IPS-NIHi11 (cell line): ENCODE data around the gene LCE7A.

Experiments used
- DNase-seq: peaks from one replicate; pipeline ENCODE4 v3.0.0; 2012; ENCODE audit warnings: mixed read lengths, low spot score

LCE7A gene

DNA sequence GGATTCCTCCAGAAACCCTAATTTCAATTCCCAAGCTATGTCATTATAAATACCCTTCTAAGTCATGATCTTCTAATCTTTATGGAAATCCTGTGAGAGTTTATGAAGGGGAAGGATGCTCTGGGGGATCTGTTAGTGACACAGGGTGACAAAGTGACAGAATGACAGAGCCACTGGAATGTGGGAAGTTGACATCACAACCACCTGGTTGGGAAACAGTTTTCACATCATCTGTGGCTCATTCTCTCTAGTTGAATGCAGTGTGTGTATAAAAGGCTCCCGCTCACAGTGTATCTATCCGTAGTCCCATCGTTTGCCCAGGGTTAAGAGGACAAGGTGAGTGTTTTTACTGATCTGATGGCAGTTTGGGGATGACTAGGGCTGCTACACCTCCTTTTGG is at the start of gene LCE7A:
TSS of gene LCE7A (plus strand) at position 301 of the 400 bp plus-strand sequence. CDS start 702 bp downstream, outside the sequence.
- DNase-seq = no peak

DNA sequence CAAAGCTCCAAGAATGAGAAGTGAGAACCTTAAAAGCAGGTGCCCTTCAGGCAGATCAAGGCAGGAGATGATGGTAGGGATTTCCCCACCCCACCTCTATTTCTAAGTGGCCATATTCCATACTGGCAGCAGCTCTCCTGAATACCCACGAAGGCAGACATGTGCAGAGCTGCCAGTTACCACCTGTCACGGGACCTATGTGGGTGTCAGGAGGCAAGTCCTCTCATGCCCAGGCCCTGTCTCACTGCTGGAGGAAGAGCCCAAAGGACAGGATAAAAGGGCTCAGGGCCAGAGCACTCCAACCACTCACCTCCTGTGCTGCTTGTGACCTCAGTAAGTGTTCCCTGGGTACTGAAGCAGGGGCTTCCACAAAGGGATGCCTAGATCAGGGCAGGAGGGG is 48.7 kb upstream of the LCE7A start:
- DNase-seq = no peak

GRCh38 chr1:152811671-152812070 is 48.1 kb upstream of the LCE7A start, which contains the start of gene LCE1B:
Gene LCE1B (plus strand): TSS chr1:152811971. CDS start chr1:152812447, 476 bp downstream.
- no peak for DNase-seq

DNA sequence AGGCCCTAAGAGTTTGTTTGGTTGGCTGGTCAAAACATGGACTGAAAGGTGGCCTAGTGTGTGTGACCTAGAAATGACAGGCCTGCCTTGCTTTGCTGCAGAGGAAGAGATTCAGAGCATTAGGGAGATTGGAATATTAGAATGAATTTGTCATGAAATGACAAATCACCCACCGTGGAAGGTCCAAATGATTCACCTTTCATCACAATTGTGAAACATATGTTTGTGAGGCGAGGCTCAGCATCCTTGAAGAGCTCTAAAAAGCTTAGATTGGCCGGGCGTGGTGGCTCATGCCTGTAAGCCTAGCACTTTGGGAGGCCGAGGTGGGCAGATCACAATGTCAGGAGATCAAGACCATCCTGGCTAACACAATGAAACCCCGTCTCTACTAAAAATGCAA is 42.5 kb upstream of the LCE7A start:
- no peak for DNase-seq

GRCh38 chr1:152823294-152823693 is 36.5 kb upstream of the LCE7A start:
- DNase-seq = no peak

- no peak for DNase-seq
Observed at GRCh38 chr1:152824964-152825363, 34.8 kb upstream of the LCE7A start.

GRCh38 chr1:152827173-152827572 is 32.6 kb upstream of the LCE7A start, which contains the start of gene LCE1A:
Gene LCE1A (plus strand): TSS chr1:152827473. CDS start chr1:152827473, 0 bp downstream.
- DNase-seq = no peak

DNA sequence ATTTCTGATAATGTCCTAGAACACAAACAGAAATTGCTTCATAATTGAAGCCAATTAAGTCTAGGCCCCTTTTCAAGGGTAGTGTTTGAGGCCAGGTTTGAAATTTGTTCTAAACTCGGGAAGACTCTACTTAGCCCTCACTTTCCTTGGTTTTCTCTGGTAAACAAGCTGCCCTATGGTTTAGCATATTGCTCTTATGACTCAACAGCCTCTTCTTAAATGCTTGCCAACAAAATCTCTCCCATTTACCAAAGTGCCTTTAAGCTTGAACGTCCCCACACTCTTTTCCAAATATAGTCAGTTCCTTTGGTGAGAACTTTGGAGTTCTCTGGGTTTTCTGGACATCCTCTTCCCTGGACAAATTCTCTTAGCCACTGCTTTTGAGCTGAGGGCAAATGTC is 22.9 kb upstream of the LCE7A start:
- DNase-seq = no peak

GRCh38 chr1:152842556-152842955 is 17.2 kb upstream of the LCE7A start, which contains the start of gene LCE6A:
Gene LCE6A (plus strand): TSS chr1:152842856. CDS start chr1:152843521, 665 bp downstream.
- no peak for DNase-seq

DNA sequence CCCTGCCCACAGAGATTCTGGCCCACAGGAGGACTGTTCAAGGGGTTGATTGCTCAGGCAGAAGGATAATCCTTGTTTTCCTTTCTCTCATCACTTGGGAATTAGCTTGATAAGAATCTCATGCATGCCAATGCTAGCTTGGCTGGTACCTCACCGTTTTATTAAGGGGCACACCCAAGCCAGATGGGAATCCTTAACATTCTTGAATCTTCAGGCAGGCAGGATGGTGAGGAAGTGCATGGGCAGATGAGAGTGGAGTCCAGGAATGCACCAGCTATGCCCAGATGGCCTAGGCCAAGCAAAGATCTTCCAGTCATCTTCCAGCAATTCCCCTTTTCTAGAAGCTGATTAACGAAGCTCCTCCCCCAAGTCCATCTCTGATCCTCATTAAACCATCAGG is 4.1 kb upstream of the LCE7A start:
- no peak for DNase-seq

DNA sequence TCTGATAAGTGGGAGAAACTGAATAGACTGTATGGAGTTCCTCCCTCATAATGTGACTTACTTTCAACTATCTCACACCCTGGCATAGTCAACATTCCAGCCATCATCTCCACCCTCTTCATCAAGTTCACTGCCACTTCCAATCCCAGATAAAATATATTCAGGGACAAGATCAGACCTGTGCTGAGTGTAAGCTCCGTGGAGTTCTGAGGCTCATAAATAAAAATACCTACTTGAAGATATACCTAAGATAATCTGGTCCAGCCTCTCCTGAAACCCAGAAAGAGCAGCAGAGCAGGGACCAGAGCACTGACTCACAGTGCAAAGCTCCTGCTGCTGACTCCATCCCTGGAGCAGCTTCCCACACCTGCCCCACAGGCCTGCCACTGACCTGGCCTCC is 1.7 kb upstream of the LCE7A start:
- DNase-seq = no peak

- no peak for DNase-seq
Observed at GRCh38 chr1:152860129-152860528, 333 bp downstream of the LCE7A start.

DNA sequence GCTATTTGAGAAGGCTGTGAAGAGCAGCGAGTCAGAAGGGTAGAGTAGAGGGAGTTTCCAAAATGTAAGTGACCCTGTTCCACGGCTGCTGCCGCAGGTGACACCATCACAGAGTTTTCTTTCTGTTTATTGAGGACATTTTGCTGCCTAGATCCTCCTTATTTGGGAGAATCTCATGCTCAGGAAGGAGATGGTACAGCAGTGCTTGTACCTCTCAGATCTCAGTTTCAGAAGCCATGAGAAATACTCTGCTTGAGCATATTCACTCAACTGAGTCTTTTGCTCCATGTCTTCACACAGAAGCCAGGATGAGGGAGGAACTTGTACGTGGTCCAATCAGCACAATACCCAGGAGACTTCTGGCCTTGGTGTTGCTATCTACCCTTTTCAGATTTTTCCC is 1.6 kb downstream of the LCE7A start:
- DNase-seq = no peak

GRCh38 chr1:152864443-152864842 is 4.6 kb downstream of the LCE7A start:
- DNase-seq = no peak

- DNase-seq = no peak
Observed at GRCh38 chr1:152866321-152866720, 6.5 kb downstream of the LCE7A start.

DNA sequence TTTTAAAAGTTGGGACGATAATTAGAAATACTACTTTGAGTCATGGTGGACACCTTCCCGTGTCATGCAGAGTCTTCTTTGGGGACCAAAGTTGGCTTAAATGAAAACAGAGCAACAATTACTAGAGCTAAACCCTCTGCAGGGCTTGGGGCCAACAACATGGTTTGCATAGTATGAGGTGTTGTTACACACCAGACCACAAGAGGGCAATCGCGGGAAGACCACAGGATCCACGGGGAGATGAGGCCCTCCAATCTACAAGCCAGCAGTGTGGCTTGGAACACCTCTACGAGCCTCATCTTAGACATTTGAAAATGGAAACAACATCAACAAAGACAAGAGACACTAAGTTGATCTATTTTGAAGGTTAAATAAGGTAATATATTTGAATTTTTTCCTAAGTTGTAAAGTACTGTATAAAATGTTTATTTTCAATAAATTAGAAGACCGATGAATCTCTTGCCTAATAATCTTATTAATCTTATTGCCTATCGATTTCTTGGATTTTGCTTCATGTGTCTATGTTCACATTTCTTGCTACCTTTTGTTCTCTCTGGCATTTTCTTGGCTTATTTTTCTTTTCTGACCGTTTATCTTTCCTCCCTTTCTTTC is 10.1 kb downstream of the LCE7A start:
- peak; percentile 77 for DNase-seq

GRCh38 chr1:152870831-152871730 is 11.3 kb downstream of the LCE7A start:
- peak; percentile 19 for DNase-seq

DNA sequence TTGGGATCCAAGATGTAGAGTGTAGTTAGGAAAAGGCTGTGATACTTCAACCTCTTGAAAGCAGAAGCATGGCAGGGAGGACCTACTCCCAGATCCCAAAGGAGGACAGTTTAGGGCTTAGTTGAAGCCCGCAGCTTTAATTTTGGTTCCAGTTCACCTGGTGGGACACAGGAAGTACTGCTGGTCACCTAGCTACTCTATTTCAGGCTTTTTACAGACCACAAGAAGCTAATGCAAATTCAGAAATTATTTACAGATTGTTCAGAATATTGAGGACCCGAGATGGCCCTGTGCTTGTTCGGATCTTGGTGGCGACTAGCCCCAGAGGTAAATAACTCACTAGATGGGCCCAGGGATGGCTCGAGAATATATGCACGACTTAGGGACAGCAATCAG is 11.9 kb downstream of the LCE7A start:
- no peak for DNase-seq

DNA sequence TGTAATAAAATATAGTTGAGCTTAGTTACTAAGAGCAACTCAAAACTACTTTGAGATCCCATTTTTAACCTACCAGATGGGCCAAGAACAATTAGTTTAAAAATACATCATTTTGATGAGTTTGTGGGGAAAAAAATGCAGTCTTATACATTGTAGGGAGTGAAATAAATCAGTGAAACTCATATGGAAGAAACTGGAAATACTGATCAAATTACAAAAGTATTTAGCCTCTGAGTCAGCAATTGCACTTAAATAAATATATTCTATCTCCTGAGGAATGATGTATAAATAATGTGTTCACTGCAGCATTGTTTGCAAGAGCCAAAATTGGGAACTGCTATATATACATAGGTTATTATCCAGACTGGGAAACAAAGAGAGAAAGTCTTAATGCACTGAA is 13.7 kb downstream of the LCE7A start:
- no peak for DNase-seq

DNA sequence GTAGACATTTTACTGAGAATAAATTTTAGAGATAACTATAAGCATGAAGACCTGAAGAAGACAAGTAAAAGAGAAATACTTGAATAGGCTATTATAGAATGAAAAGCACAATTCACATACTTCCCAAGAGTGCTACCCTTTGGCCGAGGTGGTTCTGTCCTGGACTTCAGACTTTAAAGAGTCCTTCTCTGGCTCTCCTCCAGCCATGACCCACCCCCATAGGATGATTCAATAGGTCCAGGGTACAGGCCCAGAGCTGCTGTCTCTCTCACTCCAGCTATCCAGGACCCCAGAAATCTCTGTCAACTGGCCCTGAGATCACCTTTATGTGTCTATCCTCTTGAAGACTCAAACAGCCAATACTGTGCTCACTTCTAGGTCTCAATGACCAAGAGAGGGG is 17.0 kb downstream of the LCE7A start:
- no peak for DNase-seq

GRCh38 chr1:152878042-152878441 is 18.2 kb downstream of the LCE7A start, which contains the start of gene SMCP:
Gene SMCP (plus strand): TSS chr1:152878322. CDS start chr1:152884423, 6,101 bp downstream.
- peak; percentile 5 for DNase-seq

- DNase-seq = no peak
Observed at GRCh38 chr1:152879559-152880198, 19.9 kb downstream of the LCE7A start.

- DNase-seq = no peak
Observed at GRCh38 chr1:152880316-152880715, 20.5 kb downstream of the LCE7A start.
